GM12891 (cell line): Measurements from ENCODE around the gene KCND2.
A peak's percentile ranks its signal among the peaks of the same experiment; 100 is the strongest.
"Not testable (repeated sequence)": the region's sequence is repeated elsewhere in the genome, so short reads cannot be mapped to it uniquely, and the experiment has no call there.

ENCODE experiments used
- DNase-seq: peaks from one replicate; pipeline ENCODE4 v3.0.0; 2011; ENCODE audit warnings: low spot score; ENCODE audit not compliant: insufficient read length
- FAIRE-seq: peaks from 2 replicates; lab custom pipeline; 2011; peaks lifted over from hg19 to GRCh38; lab: Jason Lieb, UNC
- PAX5 ChIP-seq: IDR thresholded peaks from 2 replicates; pipeline ENCODE4 v1.6.1; 2011; ENCODE audit warnings: low read length, moderate library complexity, mild to moderate bottlenecking; ENCODE audit not compliant: insufficient read depth, severe bottlenecking
- POLR2A ChIP-seq: IDR thresholded peaks from 2 replicates; pipeline ENCODE4 v1.6.1; 2011; ENCODE audit warnings: low read depth, low read length, control low read depth
- POLR2AphosphoS5 ChIP-seq: IDR thresholded peaks from 2 replicates; pipeline ENCODE4 v1.6.1; 2011; ENCODE audit warnings: low read depth, low read length, control low read depth
- POU2F2 ChIP-seq: IDR thresholded peaks from 2 replicates; pipeline ENCODE4 v1.6.1; 2011; ENCODE audit warnings: low read depth, mild to moderate bottlenecking, control low read depth, low read length, moderate library complexity
- SPI1 ChIP-seq: IDR thresholded peaks from 2 replicates; pipeline ENCODE4 v1.6.1; 2011; ENCODE audit warnings: low read depth, low read length, control low read depth
- TAF1 ChIP-seq: IDR thresholded peaks from 2 replicates; pipeline ENCODE4 v1.6.1; 2011; ENCODE audit warnings: low read depth, low read length, control low read depth

KCND2 gene

DNA sequence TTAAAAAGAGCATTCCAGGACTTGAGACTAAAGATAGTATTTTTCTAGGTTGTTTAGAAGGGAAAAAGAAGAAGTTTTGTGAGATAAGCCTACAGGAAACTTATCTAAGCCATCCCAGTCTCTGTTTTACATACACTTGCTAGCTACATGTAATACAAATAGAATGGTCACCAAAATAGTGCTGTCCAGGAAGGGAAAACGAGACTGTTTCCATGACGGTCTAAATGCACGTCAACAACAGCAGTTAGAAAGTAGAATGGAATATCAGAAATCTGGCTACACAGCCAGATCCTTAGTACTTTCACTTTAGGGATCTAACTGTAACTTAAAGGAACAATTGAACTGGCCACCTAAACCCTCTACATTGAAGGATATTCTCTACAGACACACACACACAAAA, 467.4 kb downstream of the KCND2 start:
- FAIRE-seq: peak; percentile 35

DNA sequence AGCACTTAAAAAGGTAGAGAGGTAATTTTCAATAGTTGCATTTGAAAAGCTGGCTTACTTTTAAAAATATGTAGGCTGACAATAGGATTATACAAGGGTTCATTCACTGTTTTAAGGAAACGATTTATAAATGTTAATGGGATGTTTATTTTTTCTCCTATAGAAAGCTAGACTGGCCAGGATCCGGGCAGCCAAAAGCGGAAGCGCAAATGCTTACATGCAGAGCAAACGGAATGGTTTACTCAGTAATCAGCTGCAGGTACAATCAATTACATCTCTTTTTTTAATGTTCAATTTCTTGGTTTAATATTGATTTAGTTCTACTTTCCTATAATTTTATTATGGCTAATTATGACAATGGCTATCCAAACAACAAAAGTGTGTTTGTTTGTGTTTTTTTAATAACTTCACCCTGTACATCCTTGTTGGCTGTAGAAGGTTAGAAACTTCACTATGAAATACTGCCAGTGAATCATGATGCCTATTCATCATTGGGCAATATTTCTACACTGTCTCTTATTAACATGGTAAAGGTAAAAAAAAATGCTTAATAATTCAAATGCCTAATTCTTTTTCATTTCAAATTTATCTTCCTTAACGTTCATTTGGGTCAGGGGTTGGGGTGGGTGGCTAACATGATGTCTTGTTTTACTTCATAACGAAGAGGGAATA, 468.5 kb downstream of the KCND2 start:
- DNase-seq (no peak), FAIRE-seq (no peak)
- TF ChIP-seq TAF1 (no peak), POU2F2 (no peak), POLR2AphosphoS5 (no peak), PAX5 (no peak), SPI1 (no peak), POLR2A (no peak)

More for the DNA sequence above, 467.4 kb downstream of the KCND2 start:
- no peak for TF ChIP-seq POLR2AphosphoS5
- no peak for TF ChIP-seq PAX5
- DNase-seq: no peak

DNA sequence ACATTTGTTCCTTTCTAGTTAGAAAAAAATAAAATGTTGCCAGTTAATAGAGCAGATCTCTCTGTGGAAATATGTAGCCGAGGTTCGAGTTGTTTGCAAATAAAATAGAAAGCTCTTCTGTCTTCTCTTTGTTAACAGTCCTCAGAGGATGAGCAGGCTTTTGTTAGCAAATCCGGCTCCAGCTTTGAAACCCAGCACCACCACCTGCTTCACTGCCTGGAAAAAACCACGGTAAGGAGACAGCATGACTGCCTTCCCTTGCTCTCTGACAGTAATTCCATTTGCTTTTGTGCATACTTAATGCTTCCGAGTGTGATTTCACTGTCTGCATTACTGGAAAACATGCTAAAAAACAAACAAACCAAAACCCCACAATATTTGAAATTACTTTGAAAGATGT, 469.4 kb downstream of the KCND2 start:
- DNase-seq (no peak), FAIRE-seq (no peak)
- TF ChIP-seq TAF1 (no peak), POLR2A (no peak), POU2F2 (no peak)

DNA sequence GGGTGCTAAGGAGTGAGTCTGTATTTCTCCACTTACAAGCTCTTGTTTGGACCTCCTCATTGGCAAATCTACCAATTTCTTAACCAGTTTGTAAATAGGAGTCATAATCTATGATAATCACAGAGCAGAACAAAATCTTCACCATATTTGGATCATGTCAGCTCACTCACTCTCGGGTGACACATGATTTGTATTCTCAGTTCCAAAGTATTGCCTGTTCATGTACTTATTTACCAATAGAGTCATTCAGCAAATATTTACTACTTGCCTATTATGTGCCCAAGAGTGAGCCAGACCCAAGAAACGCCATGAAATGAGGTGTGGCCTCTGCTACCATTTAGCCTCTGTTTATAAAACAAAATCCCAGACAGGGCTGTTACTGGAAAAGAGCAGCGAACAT, 470.2 kb downstream of the KCND2 start:
- DNase-seq: no peak
- no peak for FAIRE-seq
- TF ChIP-seq PAX5: no peak
- no peak for TF ChIP-seq TAF1
- no peak for TF ChIP-seq POLR2AphosphoS5

DNA sequence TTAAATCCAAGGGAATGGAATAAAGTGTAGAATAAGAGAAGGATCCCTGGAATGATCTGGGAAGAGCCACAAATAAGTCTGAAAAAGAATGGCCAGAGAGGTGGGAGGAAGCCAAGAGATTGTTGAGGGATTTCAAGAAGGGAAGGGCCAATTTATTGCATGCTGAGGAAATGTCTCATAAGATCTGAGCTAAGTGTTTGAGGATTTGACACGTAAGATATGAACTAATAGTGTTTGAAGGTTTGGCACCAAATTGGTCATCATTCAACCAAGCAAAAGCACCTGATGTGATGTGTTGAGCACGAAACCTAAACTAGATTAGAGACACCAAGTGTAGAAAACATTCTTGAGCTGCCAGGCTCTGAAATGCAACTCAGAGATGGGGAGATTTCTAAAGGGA, 487.1 kb downstream of the KCND2 start:
- DNase-seq: no peak
- no peak for FAIRE-seq
- TF ChIP-seq SPI1: 0 out of 2 replicates have a peak, but pooled peaks have one; percentile 10
- no peak for TF ChIP-seq POLR2A

DNA sequence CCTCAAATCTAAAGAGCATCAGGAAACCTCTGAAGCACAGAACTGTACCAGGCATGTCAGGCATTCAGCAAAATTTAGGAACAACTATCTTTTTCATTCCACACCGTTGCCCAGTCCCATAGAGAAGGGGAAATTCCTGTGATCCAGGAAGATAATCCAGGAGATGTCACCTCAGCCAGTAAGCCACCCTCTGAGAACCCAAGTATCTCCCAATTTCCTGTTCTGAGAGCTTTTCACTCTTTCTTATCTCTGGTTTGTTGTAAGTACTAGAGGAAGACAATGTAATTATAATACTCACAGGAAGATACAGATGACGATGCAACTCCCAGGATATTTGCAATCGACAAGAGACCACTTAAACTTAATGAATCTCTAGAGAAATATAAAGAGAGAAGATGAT, 487.9 kb downstream of the KCND2 start:
- no peak for TF ChIP-seq POU2F2
- FAIRE-seq (no peak), DNase-seq (no peak)

DNA sequence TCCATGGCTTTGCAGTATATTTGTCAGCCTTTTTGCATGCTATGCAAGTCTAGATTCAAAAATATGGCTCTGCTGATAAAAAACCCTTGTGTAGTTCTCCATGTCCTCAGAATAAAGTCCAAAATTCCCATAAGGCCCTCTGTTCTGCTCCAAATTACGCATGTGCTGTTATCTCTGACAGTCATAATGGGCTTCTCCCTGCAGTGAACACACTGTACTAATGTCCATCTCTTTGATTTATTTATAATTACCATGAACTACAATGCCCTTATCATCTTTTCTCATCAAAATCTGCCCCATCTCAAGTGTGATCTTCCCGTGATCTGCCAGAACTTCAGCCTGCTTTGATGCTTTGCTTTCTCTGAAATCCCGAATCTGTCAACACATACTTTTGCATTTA, 497.2 kb downstream of the KCND2 start:
- TF ChIP-seq PAX5 (no peak), POLR2A (no peak), POU2F2 (no peak), POLR2AphosphoS5 (no peak)
- DNase-seq: no peak
- FAIRE-seq: no peak

DNA sequence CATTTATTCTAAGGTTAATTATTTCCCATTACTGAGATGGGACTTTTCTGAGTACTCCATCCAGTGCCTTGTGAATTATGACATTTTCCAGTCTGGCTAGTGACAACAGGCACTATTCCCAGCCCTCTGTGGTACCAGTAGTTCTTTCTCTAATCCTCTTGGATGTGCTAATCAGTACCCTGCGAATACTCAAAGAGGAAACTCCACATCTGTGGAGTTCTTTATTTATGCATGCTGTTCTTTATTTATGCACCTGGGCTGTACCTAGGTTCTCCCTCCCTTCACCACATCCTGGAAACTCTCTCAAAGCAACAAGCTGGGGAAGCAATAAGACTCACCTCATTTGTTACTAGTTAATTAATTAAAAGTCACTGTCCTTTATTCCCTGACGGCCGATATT, 501.5 kb downstream of the KCND2 start:
- DNase-seq: no peak
- FAIRE-seq: no peak
- TF ChIP-seq POLR2A (no peak), POU2F2 (no peak), PAX5 (no peak), POLR2AphosphoS5 (no peak), TAF1 (no peak), SPI1 (no peak)

DNA sequence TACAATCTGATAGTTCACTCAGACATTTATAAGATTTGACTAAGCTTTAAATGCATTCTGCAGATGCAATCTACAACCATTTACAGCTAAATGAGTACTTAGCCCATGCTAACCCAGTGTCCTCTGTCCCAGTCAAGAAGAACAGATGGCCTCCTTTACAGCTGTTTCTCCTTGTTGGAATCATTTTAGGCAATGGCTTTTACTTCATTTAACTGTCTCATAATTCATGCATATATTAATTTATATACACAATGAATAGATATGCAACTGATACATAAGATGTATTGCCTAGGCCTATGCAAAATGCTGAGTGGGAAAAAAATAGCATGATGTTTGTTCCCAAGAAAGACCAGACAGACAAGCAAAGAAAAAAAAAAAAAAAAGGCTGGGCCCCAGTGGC, 502.8 kb downstream of the KCND2 start:
- TF ChIP-seq POU2F2: no peak
- no peak for TF ChIP-seq SPI1
- TF ChIP-seq POLR2A: no peak
- TF ChIP-seq TAF1: no peak
- no peak for TF ChIP-seq POLR2AphosphoS5
- no peak for TF ChIP-seq PAX5
- FAIRE-seq: no peak
- no peak for DNase-seq

DNA sequence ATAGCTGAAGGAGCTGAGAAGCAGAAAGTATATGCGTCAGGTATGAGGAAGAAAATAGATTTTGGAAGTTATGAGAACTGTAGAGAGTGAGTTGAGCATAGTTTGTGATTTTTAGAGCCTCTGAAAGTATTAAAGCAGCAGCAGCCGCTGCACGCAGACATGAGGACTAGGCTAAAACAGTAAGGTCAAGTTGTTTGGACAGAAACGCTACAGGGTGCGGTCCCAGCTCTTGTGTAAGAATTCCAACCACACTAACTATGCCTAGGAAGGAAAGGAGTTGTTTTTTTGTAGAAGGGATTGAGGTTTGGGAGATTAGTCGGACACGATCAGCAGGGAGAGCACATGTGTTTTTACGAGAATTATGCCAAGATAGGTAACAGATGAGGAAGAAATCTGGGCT, 506.1 kb downstream of the KCND2 start:
- not testable (repeated sequence) for DNase-seq, FAIRE-seq

DNA sequence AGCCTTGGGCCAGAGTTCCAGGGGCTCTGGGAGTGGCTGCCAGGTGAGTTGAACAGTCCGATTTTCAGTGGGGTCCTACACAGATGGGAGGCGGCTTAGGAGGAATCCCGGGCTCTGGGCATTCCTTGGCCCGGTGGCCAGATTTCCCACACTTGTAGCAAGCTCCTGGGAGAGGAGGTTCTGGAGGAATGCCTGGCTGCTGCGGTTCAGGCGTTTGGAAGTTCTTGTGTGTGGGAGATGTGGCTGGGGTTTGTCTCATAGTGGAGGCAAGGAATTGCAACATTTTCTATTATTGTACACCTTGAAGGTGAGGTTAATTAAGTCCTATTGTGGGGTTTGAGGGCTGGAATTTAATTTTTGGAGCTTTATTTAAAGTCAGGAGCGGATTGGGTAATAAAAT, 507.5 kb downstream of the KCND2 start:
- not testable (repeated sequence) for DNase-seq, FAIRE-seq

DNA sequence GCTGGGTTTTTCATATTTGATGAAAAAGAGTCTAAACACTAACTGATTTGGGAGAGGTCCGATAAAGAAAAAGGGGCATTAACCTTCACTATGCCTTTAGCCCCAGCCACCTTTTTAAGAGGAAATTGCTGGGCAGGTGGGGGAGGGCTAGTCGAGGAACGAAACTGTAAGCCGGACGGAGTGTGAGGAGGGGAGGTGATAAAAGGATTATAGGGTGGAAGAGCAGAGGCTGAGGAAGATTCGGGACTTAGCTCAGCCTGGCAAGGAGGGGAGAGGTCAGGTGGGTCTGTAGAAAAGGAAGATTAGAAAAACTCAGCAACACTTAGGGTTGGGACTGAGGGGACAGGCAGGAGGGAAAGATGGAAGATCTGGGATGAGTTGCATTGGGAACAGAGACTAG, 508.0 kb downstream of the KCND2 start:
- no peak for FAIRE-seq
- no peak for TF ChIP-seq POLR2AphosphoS5
- no peak for DNase-seq

DNA sequence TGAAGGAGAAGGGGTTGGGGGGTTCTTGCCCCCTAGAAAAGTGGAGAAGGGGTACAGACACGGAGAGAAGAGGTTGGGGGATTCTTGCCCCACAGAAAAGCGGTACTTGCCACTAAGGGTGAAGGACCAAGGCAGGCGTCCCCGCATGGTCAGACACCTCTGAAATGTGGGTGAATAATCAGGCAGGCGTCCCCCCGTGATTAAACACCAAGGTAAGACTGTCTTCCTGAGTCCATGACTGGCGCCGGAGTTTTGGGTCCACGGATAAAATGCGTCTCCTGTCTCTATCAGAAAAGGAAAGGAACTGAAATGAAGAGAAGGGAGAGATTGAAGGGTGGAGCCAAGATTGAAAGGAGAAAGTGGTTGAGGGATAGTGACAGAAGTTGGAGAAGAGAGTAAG, 508.9 kb downstream of the KCND2 start:
- not testable (repeated sequence) for DNase-seq, FAIRE-seq
